Neural progenitor cell (in vitro differentiated cells): ENCODE data around the gene ADGRV1. TPM values are rescaled to one million over a fixed set of nuclear protein-coding genes. Genes with fewer than 3 reads are reported as not detected.
"Not testable (repeated sequence)": the region's sequence is repeated elsewhere in the genome, so short reads cannot be mapped to it uniquely, and the experiment has no call there.

Experiments used
- DNase-seq: peaks from one replicate; pipeline ENCODE4 v3.0.0-alpha.2; 2016; ENCODE audit warnings: low spot score
- H2AFZ ChIP-seq: fragments of 200-600 bp; sonication (generic); replicated peaks from 2 replicates; pipeline ENCODE4 v1.6.1; 2016; ENCODE audit warnings: antibody characterized with exemption
- H3F3A ChIP-seq: fragments of 200-600 bp; sonication (generic); 2 replicates; pipeline ENCODE4 v1.6.1; 2016; ENCODE audit warnings: antibody characterized with exemption, low read depth
- H3K27ac ChIP-seq: fragments of 200-600 bp; sonication (generic); 2 replicates; pipeline ENCODE4 v1.5.1; 2016; ENCODE audit warnings: mild to moderate bottlenecking
- H3K27me3 ChIP-seq: fragments of 200-600 bp; sonication (generic); 2 replicates; pipeline ENCODE4 v1.6.1; 2016; ENCODE audit warnings: mild to moderate bottlenecking, moderate library complexity
- H3K36me3 ChIP-seq: fragments of 200-600 bp; sonication (generic); 2 replicates; pipeline ENCODE4 v1.5.1; 2016
- H3K4me1 ChIP-seq: fragments of 200-600 bp; sonication (generic); 2 replicates; pipeline ENCODE4 v1.6.1; 2016; ENCODE audit warnings: mixed run types
- H3K4me2 ChIP-seq: fragments of 200-600 bp; sonication (generic); 2 replicates; pipeline ENCODE4 v1.6.1; 2016
- H3K4me3 ChIP-seq: fragments of 200-600 bp; sonication (generic); 2 replicates; pipeline ENCODE4 v1.5.1; 2016
- H3K79me2 ChIP-seq: fragments of 200-600 bp; sonication (generic); 2 replicates; pipeline ENCODE4 v1.6.1; 2016; ENCODE audit warnings: low read depth
- H3K9ac ChIP-seq: fragments of 200-600 bp; sonication (generic); 2 replicates; pipeline ENCODE4 v1.6.1; 2016
- H3K9me3 ChIP-seq: fragments of 200-600 bp; sonication (generic); 2 replicates; pipeline ENCODE4 v1.5.1; 2016; ENCODE audit warnings: low read depth
- H4K20me1 ChIP-seq: fragments of 200-600 bp; sonication (generic); 2 replicates; pipeline ENCODE4 v1.6.1; 2016; ENCODE audit warnings: low read depth
- H3K27ac Mint-ChIP-seq: 3 replicates; pipeline ENCODE4 v1.8.0; 2021; ENCODE audit warnings: mixed read lengths
- H3K27me3 Mint-ChIP-seq: 2 replicates; pipeline ENCODE4 v1.8.0; 2022; ENCODE audit warnings: low read depth, mild to moderate bottlenecking, inconsistent platforms, moderate library complexity, mixed read lengths; ENCODE audit not compliant: insufficient read depth
- H3K36me3 Mint-ChIP-seq: 3 replicates; pipeline ENCODE4 v1.8.0; 2021; ENCODE audit warnings: mixed read lengths
- H3K4me1 Mint-ChIP-seq: 3 replicates; pipeline ENCODE4 v1.8.0; 2021; ENCODE audit warnings: mixed read lengths
- H3K4me3 Mint-ChIP-seq: 3 replicates; pipeline ENCODE4 v1.8.0; 2021; ENCODE audit warnings: mild to moderate bottlenecking, moderate library complexity, mixed read lengths
- H3K9me3 Mint-ChIP-seq: 3 replicates; pipeline ENCODE4 v1.8.0; 2020; ENCODE audit warnings: mixed read lengths
- EZH2 ChIP-seq: fragments of 200-600 bp; sonication (generic); IDR thresholded peaks from 2 replicates; pipeline ENCODE4 v1.6.1; 2017; ENCODE audit warnings: antibody characterized with exemption, mild to moderate bottlenecking, moderate library complexity
- EZH2phosphoT487 ChIP-seq: fragments of 200-600 bp; sonication (generic); IDR thresholded peaks from 2 replicates; pipeline ENCODE4 v1.6.1; 2017; ENCODE audit warnings: antibody characterized with exemption
- total RNA-seq: library from RNA; depleted of rRNA; stranded (reverse); fragments of >200 nt; gene quantifications from 2 replicates; pipeline ENCODE4 v1.2.3, GENCODE V29; 2015; ENCODE audit warnings: low replicate concordance
- TF ChIP-seq, protein P1 (sequence below): fragments of 200-600 bp; sonication (generic); IDR thresholded peaks from 2 replicates; pipeline ENCODE4 v1.5.1; 2017; ENCODE audit warnings: antibody characterized with exemption, mild to moderate bottlenecking

The ADGRV1 gene
- total RNA-seq, 1 donor from 2014 or later: 151 TPM

GRCh38 chr5:91061094-91061493 is 502.5 kb downstream of the ADGRV1 start:
- H3K4me1 Mint-ChIP-seq: peaks cover 3% of the 10 kb centered on the region
- Histone ChIP-seq H2AFZ (no peak overlapping the region), H3K4me3 (no peak overlapping the region)

GRCh38 chr5:91061946-91062562 is 503.5 kb downstream of the ADGRV1 start:
- Histone ChIP-seq H3K4me3 (no peak overlapping the region), H4K20me1 (peaks cover 9% of the 10 kb centered on the region), H3K36me3 (no peaks in the 10 kb centered on the region), H2AFZ (no peak overlapping the region), H3K9me3 (no peaks in the 10 kb centered on the region), H3K4me1 (no peaks in the 10 kb centered on the region), H3K27me3 (no peaks in the 10 kb centered on the region), H3K79me2 (no peaks in the 10 kb centered on the region), H3K9ac (no peak overlapping the region), H3K4me2 (no peak overlapping the region), H3K27ac (no peak overlapping the region), H3F3A (no peaks in the 10 kb centered on the region)
- peaks cover 9% of the 10 kb centered on the region for H3K36me3 Mint-ChIP-seq
- H3K27me3 Mint-ChIP-seq: no peaks in the 10 kb centered on the region
- H3K9me3 Mint-ChIP-seq: no peaks in the 10 kb centered on the region
- no peak for TF ChIP-seq EZH2
- TF ChIP-seq, protein P1, sequence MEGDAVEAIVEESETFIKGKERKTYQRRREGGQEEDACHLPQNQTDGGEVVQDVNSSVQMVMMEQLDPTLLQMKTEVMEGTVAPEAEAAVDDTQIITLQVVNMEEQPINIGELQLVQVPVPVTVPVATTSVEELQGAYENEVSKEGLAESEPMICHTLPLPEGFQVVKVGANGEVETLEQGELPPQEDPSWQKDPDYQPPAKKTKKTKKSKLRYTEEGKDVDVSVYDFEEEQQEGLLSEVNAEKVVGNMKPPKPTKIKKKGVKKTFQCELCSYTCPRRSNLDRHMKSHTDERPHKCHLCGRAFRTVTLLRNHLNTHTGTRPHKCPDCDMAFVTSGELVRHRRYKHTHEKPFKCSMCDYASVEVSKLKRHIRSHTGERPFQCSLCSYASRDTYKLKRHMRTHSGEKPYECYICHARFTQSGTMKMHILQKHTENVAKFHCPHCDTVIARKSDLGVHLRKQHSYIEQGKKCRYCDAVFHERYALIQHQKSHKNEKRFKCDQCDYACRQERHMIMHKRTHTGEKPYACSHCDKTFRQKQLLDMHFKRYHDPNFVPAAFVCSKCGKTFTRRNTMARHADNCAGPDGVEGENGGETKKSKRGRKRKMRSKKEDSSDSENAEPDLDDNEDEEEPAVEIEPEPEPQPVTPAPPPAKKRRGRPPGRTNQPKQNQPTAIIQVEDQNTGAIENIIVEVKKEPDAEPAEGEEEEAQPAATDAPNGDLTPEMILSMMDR: no peak
- TF ChIP-seq EZH2phosphoT487: no peak
- no peak for DNase-seq
- peaks cover 3% of the 10 kb centered on the region for H3K4me1 Mint-ChIP-seq
- H3K27ac Mint-ChIP-seq: no peak overlapping the region
- no peak overlapping the region for H3K4me3 Mint-ChIP-seq

More at GRCh38 chr5:91061094-91061493, 502.5 kb downstream of the ADGRV1 start:
- no peak for DNase-seq
- H3K9ac ChIP-seq: no peak overlapping the region
- no peaks in the 10 kb centered on the region for H3K4me1 ChIP-seq
- H3K79me2 ChIP-seq: no peaks in the 10 kb centered on the region
- TF ChIP-seq EZH2 (no peak), EZH2phosphoT487 (no peak)
- TF ChIP-seq, protein P1: no peak
- H3K9me3 Mint-ChIP-seq: no peaks in the 10 kb centered on the region
- H3K27me3 ChIP-seq: no peaks in the 10 kb centered on the region
- H3K4me2 ChIP-seq: no peak overlapping the region
- no peak overlapping the region for H3K27ac ChIP-seq
- H3K4me3 Mint-ChIP-seq: no peak overlapping the region
- peaks cover 2% of the 10 kb centered on the region for H3K36me3 Mint-ChIP-seq
- no peaks in the 10 kb centered on the region for H3F3A ChIP-seq
- peaks cover 9% of the 10 kb centered on the region for H4K20me1 ChIP-seq
- H3K36me3 ChIP-seq: no peaks in the 10 kb centered on the region
- H3K27ac Mint-ChIP-seq: no peak overlapping the region
- no peaks in the 10 kb centered on the region for H3K27me3 Mint-ChIP-seq
- H3K9me3 ChIP-seq: no peaks in the 10 kb centered on the region

GRCh38 chr5:91063098-91063690 is 504.6 kb downstream of the ADGRV1 start:
- H3K4me1 ChIP-seq, H3K4me3 ChIP-seq, H3K9me3 ChIP-seq, H2AFZ ChIP-seq, H3K4me3 Mint-ChIP-seq, H3K27ac ChIP-seq, H3K9me3 Mint-ChIP-seq, H3K9ac ChIP-seq, H4K20me1 ChIP-seq, H3K4me2 ChIP-seq, H3K79me2 ChIP-seq, H3F3A ChIP-seq, H3K27me3 Mint-ChIP-seq, DNase-seq, H3K27ac Mint-ChIP-seq, H3K27me3 ChIP-seq, H3K4me1 Mint-ChIP-seq, H3K36me3 ChIP-seq: not testable (repeated sequence)
- peaks cover 10% of the 10 kb centered on the region for H3K36me3 Mint-ChIP-seq

DNA sequence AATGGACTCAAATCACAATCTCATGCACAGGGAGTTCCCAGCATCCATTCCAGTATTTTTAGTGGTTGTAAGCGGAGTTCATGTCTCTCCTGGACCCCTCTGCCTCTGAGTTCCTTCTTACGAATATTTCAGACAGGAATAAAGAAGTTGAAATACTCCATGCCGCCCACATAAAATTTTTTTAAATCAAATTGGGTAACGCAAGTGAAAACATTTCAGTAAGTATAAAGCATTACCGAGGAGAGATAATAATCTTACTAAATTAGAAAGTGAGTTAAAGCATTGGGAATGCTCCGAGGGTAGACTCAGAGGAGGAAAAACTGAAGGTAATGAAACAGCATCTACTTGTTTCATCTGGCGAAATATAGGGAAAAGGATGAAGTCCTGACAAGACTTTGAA is 506.9 kb downstream of the ADGRV1 start:
- H3K36me3 ChIP-seq: no peaks in the 10 kb centered on the region
- Mint-ChIP-seq H3K4me3 (no peak overlapping the region), H3K4me1 (peaks cover 3% of the 10 kb centered on the region), H3K27ac (no peak overlapping the region), H3K27me3 (no peaks in the 10 kb centered on the region), H3K36me3 (peaks cover 13% of the 10 kb centered on the region), H3K9me3 (peaks cover 9% of the 10 kb centered on the region)
- no peaks in the 10 kb centered on the region for H3K27me3 ChIP-seq
- no peak for DNase-seq
- H3K9ac ChIP-seq: no peak overlapping the region
- H2AFZ ChIP-seq: no peak overlapping the region
- H3K4me1 ChIP-seq: peaks cover 5% of the 10 kb centered on the region
- H3K4me2 ChIP-seq: no peak overlapping the region
- H3K4me3 ChIP-seq: no peak overlapping the region
- no peaks in the 10 kb centered on the region for H3K79me2 ChIP-seq
- no peak overlapping the region for H3K27ac ChIP-seq
- TF ChIP-seq, protein P1: no peak
- TF ChIP-seq EZH2phosphoT487 (no peak), EZH2 (no peak)
- H3F3A ChIP-seq: peaks cover 2% of the 10 kb centered on the region
- peaks cover 9% of the 10 kb centered on the region for H4K20me1 ChIP-seq
- no peaks in the 10 kb centered on the region for H3K9me3 ChIP-seq
